Measurements from ENCODE around the gene SRP14.
"Not testable (repeated sequence)": the region's sequence is repeated elsewhere in the genome, so short reads cannot be mapped to it uniquely, and the experiment has no call there.

SRP14 gene

DNA sequence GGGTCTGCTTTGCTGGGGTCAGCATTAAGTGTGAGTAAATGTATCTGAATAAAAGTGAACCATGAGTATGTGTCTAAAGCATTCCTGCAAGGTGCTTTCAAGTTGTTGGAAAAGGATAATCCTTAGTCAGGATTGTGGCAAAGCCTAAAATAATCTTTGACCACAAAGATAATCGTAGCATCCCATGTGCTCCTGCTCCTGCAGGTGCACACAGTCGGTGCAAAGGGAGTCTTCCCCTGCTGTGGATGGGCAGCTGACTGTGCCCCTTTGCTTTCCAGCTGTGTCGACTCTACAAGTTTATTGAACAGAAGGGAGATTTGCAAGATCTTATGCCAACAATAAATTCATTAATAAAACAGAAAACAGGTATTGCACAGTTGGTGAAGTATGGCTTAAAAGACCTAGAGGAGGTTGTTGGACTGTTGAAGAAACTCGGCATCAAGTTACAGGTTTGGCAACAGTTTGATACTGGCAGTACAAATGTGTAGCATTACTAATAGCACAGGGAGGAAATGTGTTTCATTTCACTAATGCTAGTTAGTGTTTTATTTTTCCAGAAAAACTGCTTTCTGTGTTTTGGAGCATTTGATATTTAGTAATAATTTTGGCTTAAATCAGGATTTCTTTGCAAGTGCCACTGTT is 22.6 kb downstream of the SRP14 start:
- FAIRE-seq: peak; percentile 27

- no peak for FAIRE-seq
Observed at GRCh38 chr15:40014390-40014789, 24.6 kb downstream of the SRP14 start.

DNA sequence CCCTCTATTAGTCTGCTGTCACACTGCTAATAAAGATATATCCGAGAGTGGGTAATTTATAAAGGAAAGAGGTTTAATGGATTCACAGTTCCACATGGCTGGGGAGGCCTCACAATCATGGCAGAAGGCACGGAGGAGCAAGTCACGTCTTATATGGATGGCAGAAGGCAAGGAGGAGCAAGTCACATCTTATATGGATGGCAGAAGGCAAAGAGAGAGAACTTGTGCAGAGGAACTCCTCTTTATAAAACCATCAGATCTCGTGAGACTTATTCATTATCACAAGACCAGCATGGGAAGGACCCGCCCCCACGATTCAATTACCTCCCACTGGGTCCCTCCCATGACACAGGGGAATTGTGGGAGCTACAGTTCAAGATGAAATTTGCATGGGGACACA is 25.6 kb downstream of the SRP14 start:
- FAIRE-seq: not testable (repeated sequence)

- no peak for FAIRE-seq
Observed at GRCh38 chr15:40011303-40011702, 27.7 kb downstream of the SRP14 start.

DNA sequence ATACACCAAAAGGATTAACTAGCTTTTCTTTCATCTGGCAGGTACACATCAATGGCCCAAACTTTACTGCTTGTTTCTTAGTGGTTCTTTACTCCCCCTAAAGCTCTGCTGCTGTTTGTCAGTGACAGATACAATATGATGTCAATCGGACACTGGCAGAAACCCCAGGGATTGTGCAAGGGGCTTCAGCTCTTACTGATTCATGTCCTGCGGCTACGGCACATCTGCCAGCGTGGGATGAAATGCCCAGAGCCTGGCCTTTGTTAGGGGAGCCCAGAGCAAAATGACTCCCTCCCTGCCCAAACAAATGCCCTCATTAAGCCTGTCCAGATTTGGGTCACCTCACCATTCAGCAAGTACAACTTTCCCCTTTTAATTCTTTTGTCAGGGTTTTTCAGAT is 28.3 kb downstream of the SRP14 start:
- no peak for FAIRE-seq

DNA sequence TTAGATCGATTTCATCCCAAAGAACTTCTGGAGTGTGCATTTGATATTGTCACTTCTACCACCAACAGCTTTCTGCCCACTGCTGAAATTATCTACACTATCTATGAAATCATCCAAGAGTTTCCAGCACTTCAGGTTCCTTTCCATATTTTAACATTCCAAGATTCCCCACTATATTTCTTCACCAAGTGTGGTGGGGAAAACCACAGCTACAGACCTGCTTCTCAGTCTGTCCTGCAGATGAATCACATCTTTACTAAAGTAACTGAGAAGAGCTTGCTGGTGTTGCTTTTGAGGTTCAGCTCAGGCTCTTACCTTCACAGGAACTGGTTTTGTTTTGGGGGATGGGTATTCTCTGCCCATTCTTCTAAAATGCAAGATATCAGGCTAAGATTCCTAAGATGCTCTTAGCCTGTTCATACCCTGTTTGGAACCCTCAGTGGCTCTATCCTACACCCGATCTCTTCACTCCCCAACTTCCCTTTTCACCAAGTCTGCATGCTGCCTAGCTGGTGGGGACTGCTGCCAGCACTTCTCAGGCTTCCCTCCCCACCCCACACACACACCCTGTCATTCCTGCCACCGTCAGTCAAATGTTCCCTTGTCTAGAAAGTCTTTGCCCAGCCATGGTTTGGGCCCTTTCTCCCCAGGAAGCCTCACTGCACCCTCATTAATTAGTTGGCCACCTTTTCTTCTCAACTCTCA is 30.8 kb downstream of the SRP14 start:
- no peak for FAIRE-seq

GRCh38 chr15:40006646-40007045 is 32.3 kb downstream of the SRP14 start:
- FAIRE-seq: no peak

- no peak for FAIRE-seq
Observed at GRCh38 chr15:40006003-40006402, 33.0 kb downstream of the SRP14 start.

- no peak for FAIRE-seq
Observed at GRCh38 chr15:40003116-40003916, 35.7 kb downstream of the SRP14 start.

- FAIRE-seq: no peak
Observed at GRCh38 chr15:40002295-40002694, 36.7 kb downstream of the SRP14 start.

DNA sequence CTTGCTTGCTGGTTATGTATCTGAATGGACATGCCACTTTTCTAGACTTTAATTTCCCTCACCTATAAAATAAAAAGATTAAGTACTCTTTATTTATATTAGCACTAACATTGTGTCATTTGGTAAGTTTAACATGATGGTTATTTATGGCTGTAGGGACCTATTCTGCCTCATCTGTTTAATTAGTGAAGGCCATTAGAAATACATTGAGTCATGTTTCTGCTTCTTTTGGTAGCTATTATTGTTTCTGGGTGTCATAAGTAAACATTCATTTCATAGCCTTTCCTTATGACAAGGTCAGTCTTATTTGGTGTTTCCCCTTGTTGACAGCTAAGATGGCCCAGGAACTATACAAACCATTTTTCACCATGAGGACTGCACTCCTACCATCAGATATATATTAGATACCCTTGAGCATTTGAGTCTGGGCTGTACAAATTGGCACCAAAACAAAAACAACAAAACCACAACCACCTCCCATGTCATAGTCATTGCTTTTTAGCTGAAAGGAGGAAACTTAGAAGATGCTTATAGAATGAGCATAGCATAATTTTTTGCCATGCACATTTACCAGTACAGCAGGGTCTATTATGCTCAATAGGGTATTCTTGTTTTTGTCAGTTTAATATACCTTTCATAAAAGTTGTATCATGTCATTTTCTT is 39.3 kb downstream of the SRP14 start:
- no peak for FAIRE-seq

DNA sequence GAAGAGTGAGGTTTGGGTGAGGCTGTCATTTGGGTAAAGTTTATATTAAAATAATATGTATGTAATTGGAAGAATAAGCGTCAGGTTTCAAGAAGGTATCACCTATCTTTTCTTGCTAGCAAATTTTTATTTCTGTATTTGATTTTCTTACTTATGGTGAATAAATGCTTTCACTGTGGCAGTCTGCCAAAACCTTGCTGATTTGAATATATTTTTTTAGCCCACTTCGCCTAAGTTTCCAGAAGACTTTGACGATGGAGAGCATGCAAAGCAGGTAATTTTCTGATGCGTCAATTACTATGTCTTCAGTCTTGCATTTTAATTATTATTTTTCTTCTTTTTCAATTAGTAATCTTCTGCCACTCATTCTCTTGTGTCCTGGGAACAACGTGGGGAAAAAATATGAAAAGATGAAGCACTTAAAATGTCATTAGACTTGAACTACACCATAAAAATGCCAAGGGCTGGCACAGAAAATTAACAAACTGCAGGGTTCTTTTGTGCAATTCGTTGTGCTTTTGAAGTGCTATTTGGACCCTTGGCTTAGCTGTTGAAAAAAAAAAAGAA is 40.4 kb downstream of the SRP14 start:
- no peak for FAIRE-seq

GRCh38 chr15:39997639-39998038 is 41.3 kb downstream of the SRP14 start:
- no peak for FAIRE-seq

GRCh38 chr15:39997031-39997430 is 42.0 kb downstream of the SRP14 start:
- no peak for FAIRE-seq

DNA sequence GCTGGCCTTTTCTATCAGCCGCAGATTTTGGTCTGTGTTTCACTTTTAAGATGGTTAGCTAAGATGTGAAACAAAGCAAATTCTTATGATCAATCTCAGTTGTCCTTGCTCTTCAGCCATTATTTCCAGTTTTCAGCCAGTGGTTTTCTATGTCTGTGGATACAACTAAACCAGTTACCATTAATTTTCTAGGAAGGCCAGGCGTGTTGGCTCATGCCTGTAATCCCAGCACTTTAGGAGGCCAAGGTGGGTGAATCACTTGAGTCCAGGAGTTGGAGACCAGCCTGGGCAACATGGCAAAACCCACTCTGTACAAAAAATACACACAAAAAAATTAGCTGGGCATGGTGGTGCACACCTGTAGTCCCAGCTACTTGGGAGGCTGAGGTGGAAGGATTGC is 42.8 kb downstream of the SRP14 start:
- FAIRE-seq: not testable (repeated sequence)

- not testable (repeated sequence) for FAIRE-seq
Observed at GRCh38 chr15:39992953-39993352, 46.0 kb downstream of the SRP14 start.

DNA sequence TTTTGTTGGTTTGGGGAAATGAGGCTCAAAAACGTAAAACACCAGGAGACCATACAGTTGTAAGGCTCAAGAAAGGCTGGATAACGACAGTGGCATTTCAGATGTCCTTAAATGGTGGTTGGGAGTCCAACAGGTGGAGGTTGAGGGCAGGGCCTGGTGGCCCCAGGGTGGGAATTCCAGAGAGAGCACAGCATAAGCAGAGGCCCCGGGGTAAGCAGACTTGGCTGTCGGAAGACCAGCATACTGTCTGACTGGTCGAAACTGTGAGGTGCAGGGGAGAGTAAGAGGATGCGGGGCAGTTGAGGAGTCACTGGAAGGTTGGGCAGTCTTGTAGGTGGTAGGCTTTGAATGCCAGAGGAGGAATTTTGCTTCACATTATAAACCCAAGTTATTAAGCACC is 48.3 kb downstream of the SRP14 start:
- FAIRE-seq: no peak

DNA sequence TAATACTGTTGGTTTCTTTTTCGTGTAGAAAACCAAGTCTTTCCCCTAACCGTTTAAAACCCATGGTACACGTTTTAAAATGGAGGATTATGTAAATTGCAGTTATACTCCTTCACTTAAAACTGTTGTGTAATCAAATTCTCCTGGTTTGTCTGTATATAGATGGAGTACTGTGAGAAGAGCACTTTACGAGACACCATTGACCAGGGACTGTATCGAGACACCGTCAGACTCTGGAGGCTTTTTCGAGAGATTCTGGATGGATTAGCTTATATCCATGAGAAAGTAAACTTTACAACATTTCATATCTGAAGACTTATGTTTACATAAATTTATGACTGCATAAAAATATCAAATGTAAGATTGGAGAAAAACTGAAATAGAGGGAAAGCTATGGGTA is 51.2 kb downstream of the SRP14 start:
- no peak for FAIRE-seq
